Measurements from ENCODE around the gene GOLM1.

DNA sequence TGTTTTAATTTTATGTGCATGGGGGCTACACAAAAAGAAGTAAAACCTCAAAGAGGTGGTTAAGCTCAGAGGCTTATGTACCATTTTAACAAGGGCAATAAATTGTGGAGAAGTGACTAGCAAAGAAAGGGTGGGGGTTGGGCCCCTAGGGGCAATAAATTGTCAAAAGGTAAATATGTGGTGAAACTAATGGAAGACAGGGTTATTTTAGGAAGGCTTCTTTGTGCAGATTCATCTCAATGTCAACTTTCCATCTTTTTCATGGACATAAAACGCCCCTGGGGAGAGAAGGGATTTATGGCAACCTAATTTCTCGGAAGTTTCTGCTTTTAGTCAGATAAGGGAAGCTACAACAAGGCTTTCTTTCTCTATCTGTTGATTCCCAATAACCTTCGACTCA, 42.5 kb upstream of the GOLM1 start:
- no peak for TF ChIP-seq TAF1 (IDR thresholded peaks at IDR 0.05; ENCODE audit: low read depth)
- TF ChIP-seq YY1 (IDR thresholded peaks at IDR 0.05; ENCODE audit: low read depth), result no peak
- TF ChIP-seq EP300 (IDR thresholded peaks at IDR 0.05; ENCODE audit: borderline replicate concordance), result no peak

Data from Ishikawa (cell line).